Measurements from ENCODE around the gene DISC1. TPM values are rescaled to one million over a fixed set of nuclear protein-coding genes. Genes with fewer than 3 reads are reported as not detected.

Gene DISC1
- total and polyA plus RNA-seq, 2 experiments from 2014 or later = 2.1 to 6.5 TPM

DNA sequence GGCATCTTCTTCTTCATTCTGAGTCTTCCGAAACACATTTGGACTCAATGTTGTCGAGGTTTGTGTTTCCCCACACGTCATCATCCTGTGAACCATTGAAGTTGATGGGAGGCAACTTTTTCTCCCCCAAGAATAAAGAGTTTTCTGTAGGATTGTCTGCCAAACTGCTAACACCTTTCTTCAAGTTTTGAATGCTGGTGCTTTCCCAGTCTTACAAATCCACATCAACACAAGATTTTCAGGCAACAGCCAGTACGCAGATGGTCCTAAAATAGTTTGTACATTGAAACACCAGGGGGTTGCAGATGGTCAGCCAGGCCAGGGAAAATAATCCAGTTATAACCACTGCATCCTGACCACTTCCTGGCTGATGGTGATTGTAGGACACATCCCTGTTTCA, 187.9 kb downstream of the DISC1 start:
- Mint-ChIP-seq H3K27ac (no peak overlapping the region), H3K9me3 (no peaks in the 10 kb centered on the region), H3K4me1 (no peaks in the 10 kb centered on the region), H3K36me3 (ENCODE audit: low read depth) (no peaks in the 10 kb centered on the region), H3K4me3 (no peak overlapping the region), H3K27me3 (ENCODE audit: insufficient read depth, low read depth, poor library complexity) (no peaks in the 10 kb centered on the region)
- H3F3A ChIP-seq (replicated peaks; ENCODE audit: low read depth) = no peaks in the 10 kb centered on the region
- no peaks in the 10 kb centered on the region for H3K79me2 ChIP-seq (replicated peaks; ENCODE audit: insufficient read depth)
- no peaks in the 10 kb centered on the region; the same call in 1 of the 2 replicates for H4K20me1 ChIP-seq (replicated peaks; ENCODE audit: insufficient read depth)
- no peak overlapping the region for H3K27ac ChIP-seq (ENCODE audit: low read depth)
- peaks cover 7% of the 10 kb centered on the region for H3K9me2 ChIP-seq (ENCODE audit: insufficient read depth)
- TF ChIP-seq REST (IDR thresholded peaks at IDR 0.05; ENCODE audit: unreplicated experiment) = no peak
- no peak for TF ChIP-seq ZNF462 (CRISPR knock-in tag; IDR thresholded peaks at IDR 0.05)
- TF ChIP-seq POLR2AphosphoS5 (IDR thresholded peaks at IDR 0.05; ENCODE audit: low read depth) = no peak
- TF ChIP-seq, protein P1, sequence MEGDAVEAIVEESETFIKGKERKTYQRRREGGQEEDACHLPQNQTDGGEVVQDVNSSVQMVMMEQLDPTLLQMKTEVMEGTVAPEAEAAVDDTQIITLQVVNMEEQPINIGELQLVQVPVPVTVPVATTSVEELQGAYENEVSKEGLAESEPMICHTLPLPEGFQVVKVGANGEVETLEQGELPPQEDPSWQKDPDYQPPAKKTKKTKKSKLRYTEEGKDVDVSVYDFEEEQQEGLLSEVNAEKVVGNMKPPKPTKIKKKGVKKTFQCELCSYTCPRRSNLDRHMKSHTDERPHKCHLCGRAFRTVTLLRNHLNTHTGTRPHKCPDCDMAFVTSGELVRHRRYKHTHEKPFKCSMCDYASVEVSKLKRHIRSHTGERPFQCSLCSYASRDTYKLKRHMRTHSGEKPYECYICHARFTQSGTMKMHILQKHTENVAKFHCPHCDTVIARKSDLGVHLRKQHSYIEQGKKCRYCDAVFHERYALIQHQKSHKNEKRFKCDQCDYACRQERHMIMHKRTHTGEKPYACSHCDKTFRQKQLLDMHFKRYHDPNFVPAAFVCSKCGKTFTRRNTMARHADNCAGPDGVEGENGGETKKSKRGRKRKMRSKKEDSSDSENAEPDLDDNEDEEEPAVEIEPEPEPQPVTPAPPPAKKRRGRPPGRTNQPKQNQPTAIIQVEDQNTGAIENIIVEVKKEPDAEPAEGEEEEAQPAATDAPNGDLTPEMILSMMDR (conservative IDR thresholded peaks at IDR 0.05; ENCODE audit: low read depth in 2 of 2) = no peak
- no peak for TF ChIP-seq ZNF114 (CRISPR knock-in tag; IDR thresholded peaks at IDR 0.05)
- TF ChIP-seq, protein P2, sequence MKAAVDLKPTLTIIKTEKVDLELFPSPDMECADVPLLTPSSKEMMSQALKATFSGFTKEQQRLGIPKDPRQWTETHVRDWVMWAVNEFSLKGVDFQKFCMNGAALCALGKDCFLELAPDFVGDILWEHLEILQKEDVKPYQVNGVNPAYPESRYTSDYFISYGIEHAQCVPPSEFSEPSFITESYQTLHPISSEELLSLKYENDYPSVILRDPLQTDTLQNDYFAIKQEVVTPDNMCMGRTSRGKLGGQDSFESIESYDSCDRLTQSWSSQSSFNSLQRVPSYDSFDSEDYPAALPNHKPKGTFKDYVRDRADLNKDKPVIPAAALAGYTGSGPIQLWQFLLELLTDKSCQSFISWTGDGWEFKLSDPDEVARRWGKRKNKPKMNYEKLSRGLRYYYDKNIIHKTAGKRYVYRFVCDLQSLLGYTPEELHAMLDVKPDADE (IDR thresholded peaks at IDR 0.05) = no peak
- no peak for TF ChIP-seq STAT1 (IDR thresholded peaks at IDR 0.05; ENCODE audit: unreplicated experiment)
- TF ChIP-seq NANOG (IDR thresholded peaks at IDR 0.05; ENCODE audit: borderline replicate concordance) = no peak
- TF ChIP-seq EZH2phosphoT487 (IDR thresholded peaks at IDR 0.05; ENCODE audit: unreplicated experiment) = no peak
- TF ChIP-seq EZH2 (IDR thresholded peaks at IDR 0.05; ENCODE audit: low read depth, unreplicated experiment) = no peak
- TF ChIP-seq JUNB (IDR thresholded peaks at IDR 0.05; ENCODE audit: unreplicated experiment) = no peak
- TF ChIP-seq ZNF331 (CRISPR knock-in tag; IDR thresholded peaks at IDR 0.05; ENCODE audit: low read depth) = no peak
- no peak for TF ChIP-seq CREB1 (CRISPR knock-in tag; IDR thresholded peaks at IDR 0.05; ENCODE audit: low read depth)
- ATAC-seq = no peak
- no peak overlapping the region for H3K4me2 ChIP-seq
- no peak overlapping the region for H3K4me3 ChIP-seq
- H3K27me3 ChIP-seq (ENCODE audit: insufficient read depth) = no peaks in the 10 kb centered on the region
- no peak for DNase-seq (ENCODE audit: low spot score)
- no peaks in the 10 kb centered on the region for H3K36me3 ChIP-seq (ENCODE audit: insufficient read depth)
- no peak overlapping the region for H2AFZ ChIP-seq
- no peaks in the 10 kb centered on the region for H3K4me1 ChIP-seq (ENCODE audit: insufficient read depth)
